Stimulated activated naive CD8-positive, alpha-beta T cell treated with anti-CD3 and anti-CD28 coated beads, Interleukin-15, Interleukin-2, amounts not matched to agents 100 U/mL and 50 U/mL, for 24 hours (primary cell): ENCODE data around the gene PI4KA.
"Not testable (repeated sequence)": the region's sequence is repeated elsewhere in the genome, so short reads cannot be mapped to it uniquely, and the experiment has no call there.

Experiments
- ATAC-seq: fragments of 150-1000 bp; cut with Tn5 transposase; one replicate; pipeline ENCODE4 v1.10.0; 2021
- DNase-seq: peaks from one replicate; pipeline ENCODE4 v3.0.0; 2021

PI4KA gene

GRCh38 chr22:20748731-20749428 lies 109.7 kb downstream of the PI4KA start:
- ATAC-seq, result peak; percentile 45
- no peak for DNase-seq

- no peak for ATAC-seq
- DNase-seq, result no peak
Measured at GRCh38 chr22:20748082-20748481, 110.5 kb downstream of the PI4KA start.

GRCh38 chr22:20747223-20747622 lies 111.4 kb downstream of the PI4KA start:
- no peak for DNase-seq
- ATAC-seq, result no peak

- DNase-seq (no peak), ATAC-seq (no peak)
Measured at GRCh38 chr22:20746431-20747189, 112.0 kb downstream of the PI4KA start.

GRCh38 chr22:20745119-20745518 lies 113.5 kb downstream of the PI4KA start:
- DNase-seq, result no peak
- no peak for ATAC-seq

GRCh38 chr22:20744456-20744855 lies 114.2 kb downstream of the PI4KA start:
- DNase-seq, result no peak
- ATAC-seq, result no peak

- ATAC-seq, result no peak
- no peak for DNase-seq
Measured at GRCh38 chr22:20742764-20743163, 115.8 kb downstream of the PI4KA start.

- DNase-seq, result peak; percentile 36
Measured at GRCh38 chr22:20741634-20742581, 116.7 kb downstream of the PI4KA start.

GRCh38 chr22:20741008-20741633 lies 117.5 kb downstream of the PI4KA start:
- DNase-seq (no peak), ATAC-seq (no peak)

More at GRCh38 chr22:20741634-20742581, 116.7 kb downstream of the PI4KA start:
- peak; percentile 32 for ATAC-seq

- no peak for ATAC-seq
- no peak for DNase-seq
Measured at GRCh38 chr22:20740222-20740951, 118.2 kb downstream of the PI4KA start.

- ATAC-seq (no peak), DNase-seq (no peak)
Measured at GRCh38 chr22:20738394-20739089, 120.1 kb downstream of the PI4KA start.

- ATAC-seq, DNase-seq: not testable (repeated sequence)
Measured at GRCh38 chr22:20736891-20737290, 121.7 kb downstream of the PI4KA start.

GRCh38 chr22:20735356-20736162 lies 123.1 kb downstream of the PI4KA start:
- ATAC-seq, DNase-seq: not testable (repeated sequence)

- not testable (repeated sequence) for ATAC-seq, DNase-seq
Measured at GRCh38 chr22:20732431-20732830, 126.2 kb downstream of the PI4KA start.

- DNase-seq (no peak), ATAC-seq (no peak)
Measured at GRCh38 chr22:20729194-20729593, 129.4 kb downstream of the PI4KA start.

GRCh38 chr22:20728523-20729190 lies 130.0 kb downstream of the PI4KA start:
- no peak for ATAC-seq
- DNase-seq, result no peak

- ATAC-seq (no peak), DNase-seq (no peak)
Measured at GRCh38 chr22:20727118-20728015, 131.2 kb downstream of the PI4KA start.

- no peak for ATAC-seq
- no peak for DNase-seq
Measured at GRCh38 chr22:20725987-20726558, 132.5 kb downstream of the PI4KA start.
